ENCODE data around the gene HMGA1.

GRCh38 chr6:34272013-34272926 is 35.6 kb downstream of the HMGA1 start:
- no peak for TF ChIP-seq YY1 (IDR thresholded peaks at IDR 0.05; ENCODE audit: low read depth, low read length)
- TF ChIP-seq REST (IDR thresholded peaks at IDR 0.05; ENCODE audit: low read depth, low read length), result no peak
- no peak for TF ChIP-seq CREB1 (IDR thresholded peaks at IDR 0.05; ENCODE audit: low read depth)
- TF ChIP-seq POLR2AphosphoS5 (IDR thresholded peaks at IDR 0.05; ENCODE audit: low read length), result no peak
- no peak for TF ChIP-seq HDGF (IDR thresholded peaks at IDR 0.05)
- TF ChIP-seq, protein P1, sequence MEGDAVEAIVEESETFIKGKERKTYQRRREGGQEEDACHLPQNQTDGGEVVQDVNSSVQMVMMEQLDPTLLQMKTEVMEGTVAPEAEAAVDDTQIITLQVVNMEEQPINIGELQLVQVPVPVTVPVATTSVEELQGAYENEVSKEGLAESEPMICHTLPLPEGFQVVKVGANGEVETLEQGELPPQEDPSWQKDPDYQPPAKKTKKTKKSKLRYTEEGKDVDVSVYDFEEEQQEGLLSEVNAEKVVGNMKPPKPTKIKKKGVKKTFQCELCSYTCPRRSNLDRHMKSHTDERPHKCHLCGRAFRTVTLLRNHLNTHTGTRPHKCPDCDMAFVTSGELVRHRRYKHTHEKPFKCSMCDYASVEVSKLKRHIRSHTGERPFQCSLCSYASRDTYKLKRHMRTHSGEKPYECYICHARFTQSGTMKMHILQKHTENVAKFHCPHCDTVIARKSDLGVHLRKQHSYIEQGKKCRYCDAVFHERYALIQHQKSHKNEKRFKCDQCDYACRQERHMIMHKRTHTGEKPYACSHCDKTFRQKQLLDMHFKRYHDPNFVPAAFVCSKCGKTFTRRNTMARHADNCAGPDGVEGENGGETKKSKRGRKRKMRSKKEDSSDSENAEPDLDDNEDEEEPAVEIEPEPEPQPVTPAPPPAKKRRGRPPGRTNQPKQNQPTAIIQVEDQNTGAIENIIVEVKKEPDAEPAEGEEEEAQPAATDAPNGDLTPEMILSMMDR (IDR thresholded peaks at IDR 0.05 in 2 of 3, conservative IDR thresholded peaks at IDR 0.05 in 1 of 3; ENCODE audit: control insufficient read depth in 2 of 3, extremely low read depth in 1 of 3, insufficient read depth in 1 of 3, low read depth in 3 of 3, low read length in 3 of 3), result peak in 1 of 3 experiments; percentile 17; a peak in 1 of 6 replicates
- TF ChIP-seq USF2 (IDR thresholded peaks at IDR 0.05; ENCODE audit: borderline replicate concordance, low read depth, low read length), result no peak

All from GM12878 (cell line).